ENCODE measurements around the gene HM13. TPM values are rescaled to one million over a fixed set of nuclear protein-coding genes. Genes with fewer than 3 reads are reported as not detected.

Gene HM13
- total and polyA plus RNA-seq, 2 of the 13 experiments (the other 11 are each of a cell fraction or from before 2014, with no cell fraction given): 118 to 243 TPM

- 0 out of 2 replicates have a peak, but pooled peaks have one; percentile 51 for TF ChIP-seq ZNF318 (CRISPR knock-in tag; IDR thresholded peaks at IDR 0.05)
- no peak for TF ChIP-seq ZNF879 (CRISPR knock-in tag; IDR thresholded peaks at IDR 0.05)
- TF ChIP-seq ZNF839 (CRISPR knock-in tag; IDR thresholded peaks at IDR 0.05; ENCODE audit: borderline replicate concordance): peak; percentile 72; the same call in 1 of the 2 replicates
- 0 out of 2 replicates have a peak, but pooled peaks have one; percentile 16 for TF ChIP-seq ZNF232 (CRISPR knock-in tag; IDR thresholded peaks at IDR 0.05; ENCODE audit: borderline replicate concordance)
- peak; percentile 25; the same call in 1 of the 2 replicates for TF ChIP-seq ZC3H4 (CRISPR knock-in tag; IDR thresholded peaks at IDR 0.05; ENCODE audit: borderline replicate concordance)
- no peak for TF ChIP-seq SAFB2 (CRISPR knock-in tag; IDR thresholded peaks at IDR 0.05; ENCODE audit: borderline replicate concordance, low read depth)
- 0 out of 2 replicates have a peak, but pooled peaks have one; percentile 18 for TF ChIP-seq ZBTB39 (CRISPR knock-in tag; IDR thresholded peaks at IDR 0.05)
- no peak for TF ChIP-seq ZBTB34 (CRISPR knock-in tag; IDR thresholded peaks at IDR 0.05)
- TF ChIP-seq SIN3A (IDR thresholded peaks at IDR 0.05; ENCODE audit: borderline replicate concordance, low read depth, low read length): no peak; the same call in 1 of the 2 replicates
- TF ChIP-seq ZSCAN31 (CRISPR knock-in tag; IDR thresholded peaks at IDR 0.05; ENCODE audit: low read depth): no peak
- no peak for TF ChIP-seq ATF7 (IDR thresholded peaks at IDR 0.05)
- peak; percentile 71; the same call in 1 of the 2 replicates for TF ChIP-seq ATF7 (CRISPR knock-in tag; IDR thresholded peaks at IDR 0.05)
- TF ChIP-seq ZNF780A (CRISPR knock-in tag; IDR thresholded peaks at IDR 0.05): 0 out of 2 replicates have a peak, but pooled peaks have one; percentile 57
- no peak for TF ChIP-seq NR2F6 (IDR thresholded peaks at IDR 0.05)
- TF ChIP-seq NR2F6 (CRISPR knock-in tag; IDR thresholded peaks at IDR 0.05): no peak
- no peak for TF ChIP-seq HOXD1 (CRISPR knock-in tag; IDR thresholded peaks at IDR 0.05)
- TF ChIP-seq ZNF333 (CRISPR knock-in tag; IDR thresholded peaks at IDR 0.05; ENCODE audit: borderline replicate concordance): no peak
Measured at GRCh38 chr20:31594002-31594557, 79.8 kb downstream of the HM13 start (continued).

Data from HepG2 (cell line).